Measurements from ENCODE around the gene PRSS33.

The PRSS33 gene

GRCh38 chr16:2737895-2738418 is 49.4 kb downstream of the PRSS33 start:
- DNase-seq = no peak

GRCh38 chr16:2737238-2737605 is 50.1 kb downstream of the PRSS33 start:
- DNase-seq = no peak

- DNase-seq = no peak
These were observed 50.7 kb downstream of the PRSS33 start for GRCh38 chr16:2736476-2737237.

GRCh38 chr16:2734844-2735515 is 52.4 kb downstream of the PRSS33 start:
- DNase-seq = no peak

Measured in NCI-H748 treated with DMSO at 0.1 percent for 48 hours (cell line).